ENCODE measurements around the gene TMEM115. TPM values are rescaled to one million over a fixed set of nuclear protein-coding genes. Genes with fewer than 3 reads are reported as not detected.

TMEM115 gene
- total RNA-seq, 4 donors from 2014 or later, result 56.7 to 72.4 (median 68.2) TPM

GRCh38 chr3:50353245-50354004 lies 5.9 kb downstream of the TMEM115 start:
- DNase-seq (ENCODE audit: low spot score in 2 of 2), result no peak
- no peak overlapping the region for H3K4me3 ChIP-seq
- H3K36me3 ChIP-seq, result peaks cover 0 to 62% (median 12%) of the 10 kb centered on the region in 3 donors
- peaks cover 8 to 83% (median 50%) of the 10 kb centered on the region in 4 donors for H3K4me1 ChIP-seq
- no peak for TF ChIP-seq EP300 (IDR thresholded peaks at IDR 0.05)
- no peak for TF ChIP-seq CTCF (IDR thresholded peaks at IDR 0.05)
- TF ChIP-seq POLR2A (IDR thresholded peaks at IDR 0.05), result no peak
- no peaks in the 10 kb centered on the region for H3K9me3 ChIP-seq
- WGBS, 2 donors, result 74 to 79% methylated on average over 8 to 10 of the region's 12 CpGs
- no peaks in the 10 kb centered on the region for H3K27me3 ChIP-seq
- no peak overlapping the region for H3K27ac ChIP-seq

- peaks cover 0 to 68% (median 12%) of the 10 kb centered on the region in 3 donors for H3K36me3 ChIP-seq
- H3K4me1 ChIP-seq, result peaks cover 5 to 83% (median 43%) of the 10 kb centered on the region in 4 donors
- no peaks in the 10 kb centered on the region for H3K27me3 ChIP-seq
- H3K4me3 ChIP-seq, result no peak overlapping the region
- WGBS, 2 donors, result 34 to 40% methylated on average over 2 of the region's 2 CpGs
- H3K9me3 ChIP-seq, result no peaks in the 10 kb centered on the region
- DNase-seq (ENCODE audit: low spot score in 2 of 2), result no peak
- H3K27ac ChIP-seq, result no peak overlapping the region
- TF ChIP-seq EP300 (IDR thresholded peaks at IDR 0.05) (no peak), POLR2A (IDR thresholded peaks at IDR 0.05) (no peak), CTCF (IDR thresholded peaks at IDR 0.05) (no peak)
These were observed 6.5 kb downstream of the TMEM115 start for GRCh38 chr3:50352781-50353180.

- Histone ChIP-seq H3K27me3 (no peaks in the 10 kb centered on the region), H3K4me3 (peak overlapping the region; percentile 49 to 87 (median 75)), H3K36me3 (peaks cover 0 to 59% (median 12%) of the 10 kb centered on the region in 3 donors), H3K4me1 (peaks cover 0 to 79% (median 29%) of the 10 kb centered on the region in 4 donors), H3K9me3 (no peaks in the 10 kb centered on the region), H3K27ac (peak overlapping the region; percentile 74 to 96 (median 88))
- TF ChIP-seq EP300 (IDR thresholded peaks at IDR 0.05), result no peak
- no peak for TF ChIP-seq CTCF (IDR thresholded peaks at IDR 0.05)
- TF ChIP-seq POLR2A (IDR thresholded peaks at IDR 0.05), result no peak
- 56 to 64% methylated on average over 9 to 11 of the region's 11 CpGs for WGBS, 2 donors
- DNase-seq (ENCODE audit: low spot score in 2 of 2), result no peak
These were observed 8.0 kb downstream of the TMEM115 start for GRCh38 chr3:50351323-50351697.

GRCh38 chr3:50350527-50351322 lies 8.6 kb downstream of the TMEM115 start, which contains the start of the genes CYB561D2 and NPRL2:
Gene CYB561D2, plus strand, starts transcription at chr3:50350862. Its CDS starts 572 bp downstream, at chr3:50351434.
Gene NPRL2, minus strand, starts transcription at chr3:50350775. Its CDS starts 123 bp downstream, at chr3:50350652.
- peak in 2 of 5 experiments; percentile 5 to 55 for TF ChIP-seq CTCF (IDR thresholded peaks at IDR 0.05)
- peak; percentile 90 to 92 for TF ChIP-seq EP300 (IDR thresholded peaks at IDR 0.05)
- TF ChIP-seq POLR2A (IDR thresholded peaks at IDR 0.05), result peak; percentile 61 to 83
- WGBS, 2 donors, result 0 to 3% methylated on average over 12 to 48 of the region's 64 CpGs
- no peaks in the 10 kb centered on the region for H3K27me3 ChIP-seq
- peak within 1 kb of the TSS; percentile 74 to 96 (median 88) for H3K27ac ChIP-seq
- peak within 1 kb of the TSS; percentile 49 to 87 (median 75) for H3K4me3 ChIP-seq
- DNase-seq (ENCODE audit: low spot score in 2 of 2), result peak; percentile 87 to 92
- H3K36me3 ChIP-seq, result peaks cover 0 to 54% (median 12%) of the 10 kb centered on the region in 3 donors
- no peaks in the 10 kb centered on the region for H3K9me3 ChIP-seq
- H3K4me1 ChIP-seq, result peaks cover 0 to 77% (median 24%) of the 10 kb centered on the region in 4 donors

Data from tibial nerve (tissue), 4 donors.